ENCODE data around the gene MRPL42.
"Not testable (repeated sequence)": the region's sequence is repeated elsewhere in the genome, so short reads cannot be mapped to it uniquely, and the experiment has no call there.

Gene MRPL42

DNA sequence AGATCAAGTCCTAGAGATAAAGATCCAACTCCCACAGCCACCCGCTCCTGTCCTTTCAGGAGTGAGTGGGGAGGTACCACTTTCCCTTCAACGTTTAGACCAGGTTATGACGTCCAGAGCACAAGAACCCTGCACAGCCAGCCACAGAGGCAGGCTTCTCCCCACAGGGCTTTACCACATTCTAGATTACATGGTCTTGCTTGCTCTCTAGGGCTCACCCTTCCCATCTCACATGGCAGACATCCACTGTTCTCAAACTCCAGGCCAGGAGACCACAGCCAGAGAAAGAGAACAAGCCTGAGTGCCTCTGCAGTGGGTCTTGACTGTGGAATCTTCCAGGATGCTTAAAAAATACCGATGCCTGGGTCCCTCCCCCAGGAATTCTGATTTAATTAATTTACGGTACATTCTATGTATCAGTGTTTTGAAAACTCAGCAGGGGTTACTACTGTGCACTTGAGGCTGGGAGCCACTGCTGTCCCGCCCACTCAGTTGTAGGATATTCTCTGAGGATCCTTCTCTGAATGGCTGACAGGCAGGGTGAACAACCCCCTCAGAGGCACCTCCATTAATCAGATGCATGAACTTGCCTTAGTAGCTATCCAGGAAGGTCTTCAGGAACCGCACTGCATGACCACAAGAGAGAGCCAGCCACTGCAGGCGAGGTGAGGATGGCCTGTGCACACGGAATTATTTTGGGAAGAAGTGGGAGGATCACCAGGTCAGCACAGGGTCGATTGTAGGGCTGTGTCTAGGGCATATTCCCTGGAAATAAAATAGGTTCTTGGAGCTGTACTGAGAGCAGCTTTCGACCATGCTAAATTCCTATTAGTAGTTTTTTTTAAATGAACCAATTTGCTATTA, 83.7 kb downstream of the MRPL42 start:
- no peak for DNase-seq

DNA sequence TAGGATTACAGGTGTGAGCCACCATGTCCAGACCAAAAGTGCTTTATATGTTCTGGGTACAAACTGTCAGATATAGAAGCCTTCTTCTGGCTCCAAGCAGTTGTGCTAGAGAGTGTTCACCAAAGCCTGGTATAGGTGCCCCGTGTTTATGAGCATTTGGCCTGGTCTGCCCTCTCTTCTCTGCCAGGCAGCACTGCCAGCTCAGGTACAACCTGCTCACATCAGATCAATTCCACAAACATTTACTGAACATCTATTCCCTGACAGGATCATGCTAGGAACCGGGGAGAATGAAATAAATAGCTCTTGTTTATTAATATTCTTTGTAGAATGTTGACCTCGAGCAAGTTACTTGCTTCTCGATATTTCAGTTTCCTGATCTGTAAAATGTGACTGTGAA, 85.1 kb downstream of the MRPL42 start:
- DNase-seq = no peak

DNA sequence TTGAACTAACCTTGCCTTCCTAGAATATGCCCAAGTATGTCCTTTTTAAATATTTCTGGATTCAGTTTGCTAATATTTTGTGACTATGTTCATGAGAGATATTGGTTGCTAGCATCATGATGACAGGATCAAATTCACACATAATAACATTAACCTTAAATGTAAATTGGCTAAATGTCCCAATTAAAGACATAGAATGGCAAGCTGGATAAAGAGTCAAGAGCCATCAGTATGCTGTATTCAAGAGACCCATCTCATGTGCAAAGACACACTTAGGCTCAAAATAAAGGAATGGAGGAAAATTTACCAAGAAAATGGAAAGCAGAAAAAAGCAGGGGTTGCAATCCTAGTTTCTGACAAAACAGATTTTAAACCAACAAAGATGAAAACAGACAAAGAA, 90.6 kb downstream of the MRPL42 start:
- not testable (repeated sequence) for DNase-seq

DNA sequence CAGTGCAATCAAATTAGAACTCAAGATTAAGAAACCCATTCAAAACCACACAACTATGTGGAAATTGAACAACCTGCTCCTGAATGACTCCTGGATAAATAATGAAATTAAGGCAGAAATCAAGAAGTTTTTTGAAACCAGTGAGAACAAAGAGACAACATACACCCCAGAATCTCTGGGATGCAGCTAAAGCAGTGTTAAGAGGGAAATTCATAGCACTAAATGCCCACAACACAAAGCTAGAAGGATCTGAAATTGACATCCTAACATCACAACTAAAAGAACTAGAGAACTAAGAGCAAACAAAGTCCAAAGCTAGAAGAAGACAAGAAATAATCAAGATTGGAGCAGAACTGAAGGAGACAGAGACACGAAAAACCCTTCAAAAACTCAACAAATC, 91.4 kb downstream of the MRPL42 start:
- not testable (repeated sequence) for DNase-seq

DNA sequence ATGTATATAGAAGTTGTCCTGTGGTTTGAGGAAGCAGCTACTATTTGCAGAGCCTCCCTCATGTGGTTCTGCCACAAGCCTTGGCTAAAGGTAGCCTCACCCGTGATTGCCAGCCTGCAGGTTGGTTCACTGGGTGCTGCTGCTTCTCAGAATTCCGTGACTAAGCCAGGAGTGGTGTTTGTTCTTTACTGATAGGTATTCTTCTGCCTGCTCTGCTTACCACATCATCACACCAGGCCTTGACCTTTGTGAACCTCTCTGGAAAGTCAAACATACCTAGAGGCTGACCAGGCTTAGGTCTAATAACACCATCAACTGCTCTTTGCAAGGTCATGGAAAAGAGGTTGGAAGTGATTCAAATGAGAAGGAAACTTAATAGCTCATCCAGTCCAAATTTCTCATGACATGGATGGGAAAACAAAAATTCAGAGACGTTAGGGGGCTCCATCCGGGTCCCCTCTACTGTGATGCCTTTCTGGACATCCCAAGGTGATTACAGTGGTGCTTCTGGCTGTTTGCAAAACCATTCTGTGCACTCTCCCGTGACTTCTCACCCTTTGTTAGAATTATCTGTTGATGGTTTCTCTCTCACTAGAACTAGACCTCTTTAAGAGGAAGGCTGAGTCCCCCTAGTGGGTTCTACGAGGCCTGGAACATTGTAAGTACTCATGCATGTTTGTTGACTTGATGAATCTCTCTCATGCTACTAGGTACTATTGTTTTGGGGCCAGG, 96.7 kb downstream of the MRPL42 start:
- no peak for DNase-seq

DNA sequence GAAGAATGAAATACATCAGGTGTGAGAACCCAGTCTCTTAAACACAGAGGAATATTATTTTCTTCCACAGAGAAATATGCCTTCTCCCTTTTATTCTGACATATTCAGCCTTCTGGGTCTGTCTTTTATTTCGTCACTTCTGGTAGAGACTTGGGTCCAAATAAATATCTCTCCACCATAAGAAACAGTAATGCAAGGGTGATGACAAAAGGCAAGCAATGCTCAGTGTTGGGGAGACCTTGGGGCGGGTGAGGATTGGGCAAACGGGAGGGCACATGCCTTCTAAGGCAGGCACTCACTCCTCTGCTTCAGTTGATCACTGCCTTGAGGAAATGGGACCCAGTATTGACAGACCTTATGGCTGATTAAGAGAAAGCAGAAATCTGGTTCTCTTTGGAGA, 98.4 kb downstream of the MRPL42 start:
- no peak for DNase-seq

Data from activated CD8-positive, alpha-beta memory T cell treated with anti-CD3 and anti-CD28 coated beads, Interleukin-2, amount 50 U/mL, for 48 hours (primary cell).